ENCODE measurements around the gene TMED4.
"Not testable (repeated sequence)": the region's sequence is repeated elsewhere in the genome, so short reads cannot be mapped to it uniquely, and the experiment has no call there.

TMED4 gene

DNA sequence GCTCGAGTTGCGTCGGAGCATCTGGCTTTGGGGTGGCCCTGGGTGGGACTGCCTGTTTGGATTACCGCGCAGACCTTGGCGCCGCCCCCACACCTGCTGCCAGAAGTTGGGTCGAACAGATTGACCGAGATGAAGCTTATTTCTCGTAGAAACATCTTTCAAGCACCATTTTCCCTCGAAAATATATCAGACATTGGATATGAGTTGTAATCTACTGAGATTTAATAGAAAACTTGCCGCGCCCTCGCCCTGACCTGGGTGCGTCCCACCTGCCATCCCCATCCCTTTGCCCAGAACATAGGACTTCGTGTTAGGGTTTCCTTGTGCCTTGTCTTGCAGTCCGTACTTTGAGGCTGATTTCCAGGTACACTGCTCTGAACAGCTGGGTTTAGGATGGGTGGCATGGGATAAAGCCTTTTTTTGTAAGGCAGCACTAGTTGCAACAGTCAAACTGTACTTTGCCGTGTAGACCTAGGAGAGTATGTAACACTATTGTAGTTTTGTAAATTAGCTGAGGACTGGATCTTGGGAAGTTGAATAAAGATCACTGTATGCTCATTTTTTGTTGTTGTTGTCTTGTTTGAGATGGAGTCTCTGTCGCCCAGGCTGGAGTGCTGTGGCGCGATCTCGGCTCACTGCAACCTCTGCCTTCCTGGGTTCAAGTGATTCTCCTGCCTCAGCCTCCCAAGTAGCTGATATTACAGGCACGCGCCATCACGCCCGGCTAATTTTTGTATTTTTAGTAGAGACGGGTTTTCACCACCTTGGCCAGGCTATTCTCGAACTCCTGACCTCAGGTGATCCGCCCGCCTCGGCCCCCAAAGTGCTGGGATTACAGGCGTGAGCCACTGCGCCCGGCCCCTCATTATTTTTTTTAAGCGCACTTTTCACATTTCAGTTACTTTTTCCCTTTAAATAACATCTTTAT lies 25.4 kb upstream of the TMED4 start:
- no peak for DNase-seq

DNA sequence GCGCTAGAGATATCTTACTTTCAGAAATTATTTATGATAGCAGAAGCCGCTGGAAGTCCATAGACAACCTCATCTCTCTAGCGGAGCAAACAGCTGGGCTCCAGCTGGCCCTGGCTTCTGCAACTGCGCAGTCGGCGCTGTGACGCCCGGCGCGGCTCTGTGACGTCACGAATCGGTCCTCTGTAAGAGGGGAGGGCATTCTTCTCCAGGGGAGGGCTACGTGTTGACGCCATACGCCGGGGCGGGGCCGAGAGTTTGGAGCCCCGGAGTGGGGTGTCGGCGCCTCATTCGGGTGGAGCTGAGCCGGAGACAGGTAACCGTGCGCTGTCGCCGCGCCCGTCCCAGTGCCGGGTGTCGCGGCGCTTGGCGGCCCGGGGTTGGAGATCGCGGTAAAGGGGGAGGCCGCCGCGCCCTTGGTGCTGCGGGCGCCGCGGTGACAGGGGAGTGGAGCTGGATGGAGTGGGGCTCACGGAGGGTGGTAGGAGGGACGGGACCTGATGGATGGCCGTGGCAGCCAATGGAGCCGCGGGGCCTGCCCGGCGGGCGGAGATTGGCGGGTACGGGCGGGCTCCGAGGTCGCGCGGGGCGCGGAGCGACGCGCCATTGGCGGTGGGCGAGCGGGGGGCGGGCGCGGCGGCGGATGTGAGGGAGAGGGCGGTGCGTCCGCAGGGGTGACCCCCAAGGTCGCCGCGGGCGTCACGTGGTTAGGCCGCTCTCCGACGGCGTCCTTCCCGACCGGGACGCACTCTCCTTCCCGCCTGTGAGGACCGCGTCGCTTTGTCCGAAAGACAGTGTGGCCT lies 24.5 kb upstream of the TMED4 start, which contains the start of gene OGDH:
OGDH (plus strand) TSS at position 287 of the 800 bp plus-strand sequence. CDS start 17,717 bp downstream, outside the sequence.
- DNase-seq, result peak; percentile 99

DNA sequence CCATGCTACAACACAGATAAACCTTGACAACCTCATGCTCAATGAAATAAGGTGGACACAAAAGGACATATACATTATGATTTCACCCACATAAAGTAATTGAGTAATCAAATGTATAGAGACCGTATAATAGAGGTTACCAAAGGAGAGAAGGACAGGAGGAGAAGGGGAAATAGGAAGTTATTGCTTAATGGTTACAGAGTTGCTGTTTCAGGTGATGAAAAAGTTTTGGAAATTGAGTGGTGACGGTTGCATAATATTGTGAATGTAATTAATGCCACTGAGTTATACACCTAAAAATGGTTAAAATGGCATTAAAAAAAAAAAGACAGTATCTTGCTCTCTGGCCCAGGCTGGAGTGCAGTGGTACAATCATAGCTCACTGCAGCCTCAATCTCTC lies 22.9 kb upstream of the TMED4 start:
- no peak for DNase-seq

DNA sequence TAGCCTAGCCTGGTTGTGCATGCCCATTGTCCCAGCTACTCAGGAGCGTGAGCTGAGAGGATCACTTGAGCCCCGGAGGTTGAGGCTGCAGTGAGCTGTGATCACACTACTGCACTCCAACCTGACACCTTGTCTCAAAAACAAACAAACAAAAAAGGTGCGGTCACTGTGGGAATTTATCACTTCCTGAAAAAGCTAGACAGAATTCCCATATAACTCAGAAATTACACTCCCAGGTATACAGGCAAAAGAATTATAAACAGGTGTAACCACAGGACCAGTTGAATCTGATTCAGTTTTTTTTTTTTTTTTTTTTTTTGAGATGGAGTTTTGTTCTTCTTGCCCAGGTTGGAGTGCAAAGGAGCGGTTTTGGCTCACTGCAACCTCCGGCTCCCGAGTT lies 21.2 kb upstream of the TMED4 start:
- DNase-seq, result no peak

DNA sequence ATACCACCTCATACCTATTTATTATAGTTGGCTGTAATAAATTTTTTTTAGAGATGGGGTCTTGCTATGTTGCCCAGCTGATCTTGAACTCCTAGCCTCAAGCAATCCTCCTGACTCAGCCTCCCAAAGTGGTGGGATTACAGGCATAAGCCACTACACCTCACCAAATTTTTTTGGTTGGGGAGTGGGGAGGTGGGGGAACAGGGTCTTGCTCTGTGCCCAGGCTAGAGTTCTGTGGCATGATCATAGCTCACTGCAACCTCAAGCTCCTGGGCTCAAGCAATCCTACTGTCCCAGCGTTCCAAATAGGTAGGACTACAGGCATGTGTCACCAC lies 20.5 kb upstream of the TMED4 start:
- no peak for DNase-seq

DNA sequence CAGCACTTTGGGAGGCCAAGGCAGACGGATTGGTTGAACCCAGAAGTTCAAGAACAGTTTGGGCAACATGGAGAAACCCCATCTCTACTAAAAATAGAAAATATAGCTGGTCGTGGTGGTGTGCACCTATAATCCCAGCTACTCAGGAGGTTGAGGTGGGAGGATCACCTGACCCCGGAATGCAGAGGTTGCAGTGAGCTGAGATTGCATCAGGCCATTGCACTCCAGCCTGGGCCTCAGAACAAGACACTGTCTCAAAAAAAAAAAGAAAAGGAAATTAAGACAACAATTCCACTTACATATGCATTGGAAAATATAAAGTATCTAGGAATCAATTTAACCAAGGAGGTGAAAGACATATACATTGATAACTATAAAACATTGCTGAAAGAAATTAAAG lies 17.2 kb upstream of the TMED4 start:
- DNase-seq, result no peak

DNA sequence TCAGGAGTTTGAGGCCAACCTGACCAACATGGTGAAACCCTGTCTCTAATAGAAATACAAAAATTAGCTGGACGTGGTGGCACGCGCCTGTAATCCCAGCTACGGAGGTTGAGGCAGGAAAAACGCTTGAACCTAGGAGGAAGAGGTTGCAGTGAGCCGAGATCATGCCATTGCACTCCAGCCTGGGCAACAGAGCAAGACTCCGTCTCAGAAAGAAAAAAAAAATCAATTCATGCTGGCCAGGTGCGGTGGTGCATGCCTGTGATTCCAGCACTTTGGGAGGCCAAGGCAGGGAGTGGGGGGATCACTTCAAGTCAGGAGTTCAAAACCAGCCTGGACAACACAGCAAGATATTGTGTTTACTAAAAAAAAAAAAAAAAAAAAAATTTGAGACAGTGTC lies 15.2 kb upstream of the TMED4 start:
- DNase-seq, result not testable (repeated sequence)

DNA sequence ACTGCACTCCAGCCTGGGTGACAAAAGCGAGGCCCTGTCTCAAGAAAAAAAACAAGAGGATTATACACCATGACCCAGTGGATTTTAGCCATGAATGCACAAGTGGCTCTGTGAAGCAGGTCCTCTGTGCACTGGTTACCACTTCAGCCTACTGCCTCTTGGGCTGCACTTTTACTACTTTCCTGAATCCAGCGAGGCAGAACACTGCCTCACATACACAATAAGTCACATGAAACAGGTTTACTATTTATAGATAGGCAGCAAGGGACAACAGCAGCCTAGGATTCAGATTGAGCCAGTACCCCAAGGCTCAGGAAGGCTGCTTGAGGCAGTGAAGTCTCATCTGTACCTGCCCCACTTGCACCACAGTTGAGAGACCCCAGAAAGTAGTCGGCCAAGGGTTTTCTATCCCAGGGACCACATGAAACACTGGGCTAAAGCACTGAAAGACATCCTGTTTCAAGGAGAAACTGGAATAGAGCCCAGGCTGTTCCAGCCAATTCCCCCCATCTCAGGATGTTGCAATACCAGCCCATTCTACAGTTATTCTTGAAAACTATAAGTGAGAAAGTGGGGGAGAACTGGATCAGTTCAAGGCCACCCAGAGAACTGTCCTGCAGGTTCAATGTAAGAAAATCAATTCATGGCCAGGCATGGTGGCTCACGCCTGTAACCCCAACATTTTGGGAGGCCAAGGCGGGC lies 14.1 kb upstream of the TMED4 start:
- no peak for DNase-seq

DNA sequence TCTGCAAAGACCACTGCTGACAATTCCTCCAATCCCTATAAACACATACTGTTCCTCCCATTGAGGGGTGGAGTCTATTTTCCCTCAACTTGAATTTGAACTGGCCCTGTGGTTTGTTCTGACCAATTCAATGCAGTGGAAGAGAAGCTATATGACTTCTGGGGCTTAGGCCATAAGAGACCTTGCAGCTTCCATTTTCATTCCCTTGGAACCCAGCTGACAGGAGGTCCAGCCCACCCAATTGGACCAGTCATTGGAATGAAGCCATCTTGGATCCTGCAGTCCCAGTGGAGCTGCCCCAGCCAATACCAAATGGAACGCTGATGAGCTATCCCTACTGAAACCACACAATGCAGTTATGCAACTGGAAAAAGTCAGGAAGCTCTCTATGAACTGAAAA lies 8.9 kb upstream of the TMED4 start:
- no peak for DNase-seq

DNA sequence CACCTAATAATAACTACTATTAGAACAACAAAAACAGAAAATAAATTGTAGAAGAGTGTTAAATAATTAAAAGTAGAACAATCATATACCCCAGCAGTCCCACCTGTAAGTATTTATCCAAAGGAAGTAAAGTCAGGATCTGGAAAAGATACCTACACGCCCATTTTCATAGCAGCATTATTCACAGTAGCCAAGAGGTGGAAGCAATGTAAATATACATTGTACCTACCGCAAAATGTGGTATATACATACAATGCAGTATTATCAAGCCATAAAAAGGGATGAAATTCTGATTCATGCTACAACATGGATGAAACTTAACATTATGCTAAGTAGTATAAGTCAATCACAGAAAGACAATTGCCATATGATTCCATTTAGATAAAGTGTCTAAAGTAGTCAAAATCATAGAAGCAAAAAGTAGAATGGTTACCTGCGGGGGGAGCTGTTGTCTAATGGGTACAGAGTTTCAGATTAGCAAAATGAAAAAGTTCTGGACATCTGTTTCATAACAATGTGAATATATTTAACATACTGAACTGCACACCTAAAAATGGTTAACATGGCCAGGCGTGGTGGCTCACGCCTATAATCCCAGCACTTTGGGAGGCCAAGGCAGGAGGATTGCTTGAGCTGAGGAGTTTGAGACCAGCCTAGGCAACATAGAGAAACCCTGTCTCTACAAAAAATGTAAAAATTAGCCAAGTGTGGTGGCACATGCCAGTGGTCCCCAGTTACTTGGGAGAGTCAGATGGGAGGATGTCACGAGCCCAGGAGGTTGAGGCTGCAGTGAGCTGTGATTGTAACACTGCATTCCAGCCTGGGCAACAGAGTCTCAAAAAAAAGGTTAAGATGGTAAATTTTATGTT lies 6.0 kb upstream of the TMED4 start:
- peak; percentile 75 for DNase-seq

DNA sequence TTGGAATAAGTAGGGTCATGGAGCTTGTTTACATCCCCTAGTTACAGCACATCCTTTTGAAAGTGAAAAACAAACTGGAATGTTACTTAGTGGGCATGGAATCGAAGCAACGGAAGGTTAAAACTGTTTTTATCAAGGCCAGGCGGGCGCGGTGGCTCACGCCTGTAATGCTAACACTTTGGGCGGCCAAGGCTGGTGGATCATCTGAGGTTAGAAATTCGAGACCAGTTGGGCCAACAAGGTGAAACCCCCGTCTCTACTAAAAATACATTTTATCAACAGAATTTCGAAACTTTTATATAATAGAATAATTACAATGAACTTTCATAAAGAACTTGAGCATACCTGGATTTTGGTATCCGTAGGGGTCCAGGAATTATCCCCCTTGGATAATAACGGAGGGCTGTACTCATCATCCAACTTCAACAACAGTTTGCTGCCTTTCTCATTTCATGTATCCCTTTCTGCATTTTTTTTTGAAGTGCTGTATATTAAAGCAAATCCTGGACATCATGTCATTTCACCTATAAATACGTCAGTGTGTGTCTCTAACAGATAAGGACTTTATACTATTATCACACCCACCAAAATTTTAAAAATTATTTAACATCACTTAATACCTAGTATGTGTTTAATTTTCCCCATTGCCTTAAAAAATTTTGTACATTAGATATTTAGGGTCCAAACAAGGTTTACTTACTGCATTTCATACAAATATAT lies 1.3 kb upstream of the TMED4 start:
- no peak for DNase-seq

DNA sequence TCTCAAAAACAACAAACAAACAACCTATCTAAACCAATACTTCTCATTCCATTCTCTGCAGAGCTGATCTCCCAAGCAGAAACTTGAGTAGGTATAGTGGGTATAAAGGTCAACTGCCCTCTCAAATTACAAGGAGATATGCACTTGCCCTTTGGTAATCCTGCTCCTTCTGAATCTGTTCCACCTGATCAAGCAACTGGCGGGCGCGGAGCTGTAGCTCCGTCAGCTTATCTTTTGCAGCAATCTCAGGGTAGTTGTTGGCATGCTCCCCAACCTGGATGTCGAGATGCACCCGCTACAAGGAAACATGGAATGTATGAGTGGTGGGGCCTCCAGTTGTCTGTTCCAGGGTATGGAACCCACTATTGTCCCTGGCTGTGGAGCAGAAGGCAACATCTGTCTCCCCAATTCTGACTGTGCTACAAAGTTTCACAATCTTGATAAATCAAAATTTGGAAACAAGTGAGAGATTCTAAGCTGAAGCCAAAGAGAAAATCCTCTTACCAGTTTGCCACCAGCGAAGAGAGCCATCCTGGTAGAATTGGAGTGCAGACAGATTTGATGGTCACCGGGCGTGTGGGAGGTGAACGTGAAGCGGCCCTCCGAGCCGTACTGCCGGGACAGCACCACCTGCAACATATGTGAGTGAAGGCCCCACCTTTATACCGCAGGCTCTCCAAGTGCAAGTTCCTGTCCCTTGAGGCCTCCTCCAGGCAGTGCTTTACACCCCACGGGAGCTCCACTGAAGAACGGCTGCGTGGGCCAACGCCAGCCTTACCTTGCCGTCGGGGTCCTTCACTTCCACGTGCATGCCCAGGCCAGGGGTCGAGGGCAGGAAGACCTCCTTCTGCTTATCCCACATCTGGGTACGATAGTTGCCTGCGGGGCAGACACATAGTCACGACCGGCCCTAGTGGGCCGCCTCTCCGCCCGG lies 819 bp downstream of the TMED4 start:
- DNase-seq, result no peak

DNA sequence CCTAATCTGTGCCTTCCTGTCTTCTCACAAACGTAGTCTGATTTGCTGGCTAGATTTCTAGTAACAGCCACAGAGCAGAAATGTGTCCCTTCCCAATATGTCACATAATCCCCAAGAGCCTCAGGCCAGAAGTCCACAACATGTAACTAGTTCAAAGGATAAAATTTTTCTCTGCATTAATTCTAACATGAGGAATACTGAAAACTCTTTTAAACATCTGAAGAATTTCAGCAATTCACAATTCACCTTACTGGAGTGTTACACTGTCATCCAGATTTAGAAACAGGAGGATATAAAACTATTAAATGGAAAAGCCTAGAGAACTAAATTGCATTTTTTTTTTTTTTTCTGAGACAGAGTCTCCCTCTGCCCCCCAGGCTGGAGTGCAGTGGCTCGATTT lies 5.8 kb downstream of the TMED4 start:
- no peak for DNase-seq

DNA sequence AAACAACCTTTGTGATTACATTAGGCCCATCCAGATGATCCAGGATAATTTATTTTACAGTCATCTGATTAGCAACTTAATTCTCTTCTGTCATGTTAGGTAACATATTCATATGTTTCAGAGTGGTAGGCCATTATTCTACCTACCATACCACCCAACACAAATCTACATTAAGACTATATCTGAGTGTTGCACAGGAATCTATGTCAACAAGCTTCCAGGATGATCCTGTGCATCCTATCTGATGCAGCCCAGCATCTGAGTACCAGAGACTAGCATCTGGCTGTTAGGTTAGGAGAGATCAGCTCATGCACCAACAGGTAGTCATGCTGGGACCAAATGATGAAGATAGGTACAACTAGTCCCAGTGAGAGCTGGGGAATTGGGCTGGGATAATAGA lies 7.0 kb downstream of the TMED4 start:
- DNase-seq, result no peak

DNA sequence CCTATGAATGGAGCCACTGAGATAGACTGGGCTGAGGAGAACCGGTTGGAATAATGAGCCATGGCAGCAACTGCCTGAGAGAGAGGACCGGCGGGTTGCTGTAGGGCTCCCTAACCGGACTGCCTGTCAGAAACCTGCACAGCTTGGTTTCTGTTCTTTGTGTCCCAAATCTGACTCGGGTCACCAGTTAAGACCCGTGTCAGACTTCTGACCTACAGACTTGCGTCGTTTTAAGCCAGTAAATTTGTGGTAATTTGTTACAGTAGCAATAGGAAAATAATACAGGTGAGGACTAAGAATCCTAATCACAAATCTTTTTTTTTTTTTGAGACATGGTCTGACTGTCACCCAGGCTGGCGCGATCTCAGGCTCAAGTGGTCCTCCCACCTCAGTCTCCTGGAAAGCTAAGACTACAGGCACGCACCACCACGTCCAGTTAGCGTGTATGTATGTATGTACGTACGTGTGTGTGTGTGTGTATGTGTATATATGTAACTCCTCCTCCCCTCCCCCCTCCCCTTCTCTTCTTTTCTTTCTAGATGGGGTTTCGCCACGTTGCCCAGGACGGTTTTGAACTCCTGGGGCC lies 7.7 kb downstream of the TMED4 start:
- no peak for DNase-seq

DNA sequence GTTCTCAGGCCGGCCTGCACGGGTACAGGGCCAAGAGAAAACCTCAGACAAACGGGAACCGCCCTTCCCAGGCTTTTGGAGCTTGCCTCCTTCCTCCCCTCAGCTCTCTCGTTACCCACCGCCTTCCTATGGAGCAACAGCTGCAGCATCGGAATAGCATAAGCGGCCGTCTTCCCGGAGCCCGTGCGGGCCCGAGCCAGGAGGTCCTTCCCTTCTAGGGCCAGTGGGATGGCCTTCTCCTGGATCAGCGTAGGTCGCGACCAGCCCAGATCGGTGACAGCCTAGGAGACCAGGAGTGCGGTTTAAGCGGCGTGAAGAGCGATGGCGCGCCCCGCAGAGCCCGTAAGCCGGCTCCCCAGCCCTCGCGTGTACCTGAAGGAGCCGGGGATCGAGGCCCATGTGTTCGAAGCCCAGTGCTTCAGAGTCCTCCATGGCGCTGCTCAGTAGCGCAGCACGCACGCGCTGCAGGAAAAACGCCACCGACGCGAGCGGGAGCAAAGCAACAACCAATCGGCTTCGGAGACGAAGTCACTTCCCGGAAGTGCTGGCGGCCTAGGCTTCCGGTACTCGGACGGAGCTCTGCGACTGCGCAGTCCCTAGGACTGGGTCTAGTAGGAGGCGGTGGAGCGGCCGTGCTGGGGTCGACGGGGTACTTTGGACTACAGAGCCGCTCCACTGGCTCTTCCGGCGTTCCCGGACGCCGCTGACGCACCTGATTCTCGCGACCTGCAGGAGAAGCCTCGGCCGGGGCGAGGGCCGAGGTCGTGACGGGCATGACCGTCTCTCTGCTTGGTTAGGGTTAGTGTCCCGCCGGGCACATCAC lies 8.4 kb downstream of the TMED4 start, which contains the start of gene DDX56:
DDX56 (minus strand) TSS at position 445 of the 823 bp plus-strand sequence; CDS start at position 432, 13 bp downstream.
- peak; percentile 97 for DNase-seq

DNA sequence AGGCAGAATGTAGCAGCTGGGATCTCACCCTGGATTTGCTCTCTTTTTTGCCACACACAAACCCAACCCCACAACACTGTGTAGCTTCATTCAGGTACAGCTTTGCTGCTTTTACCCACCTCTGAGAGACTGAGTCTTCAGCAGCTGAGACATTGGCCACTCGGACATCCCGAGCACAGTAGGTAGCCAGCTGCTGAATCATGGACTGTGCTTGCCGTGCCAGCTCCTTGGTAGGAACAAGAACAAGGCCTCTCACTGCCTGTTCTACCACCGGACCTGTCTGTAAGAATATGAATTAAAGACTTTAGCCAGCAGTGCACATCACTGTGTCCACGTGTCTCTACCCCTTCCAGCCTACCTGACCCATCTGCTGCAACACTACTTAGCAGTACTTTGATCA lies 9.3 kb downstream of the TMED4 start:
- DNase-seq, result no peak

DNA sequence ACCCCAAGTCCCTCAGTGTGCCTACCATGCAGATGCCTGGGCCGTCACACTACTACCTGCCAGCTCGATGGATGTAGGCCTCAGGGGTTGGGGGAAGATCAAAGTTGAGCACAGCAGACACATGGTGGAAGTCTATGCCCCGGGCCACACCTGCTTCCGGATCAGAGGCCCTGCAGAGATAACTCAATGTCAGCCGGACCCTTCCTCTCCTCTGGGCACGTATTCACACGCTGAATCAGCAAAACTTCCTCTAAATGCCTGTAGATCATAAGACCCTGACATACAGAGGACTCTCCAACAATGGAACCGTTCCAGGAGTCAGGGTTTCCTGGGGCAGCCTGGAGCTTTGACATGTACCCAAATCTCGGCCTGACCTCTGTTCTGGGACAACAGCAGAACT lies 12.1 kb downstream of the TMED4 start:
- DNase-seq, result no peak

Data from eye (tissue), 1 donor.